ENCODE data around the gene DENR. TPM values are rescaled to one million over a fixed set of nuclear protein-coding genes. Genes with fewer than 3 reads are reported as not detected.
"Not testable (repeated sequence)": the region's sequence is repeated elsewhere in the genome, so short reads cannot be mapped to it uniquely, and the experiment has no call there.

DENR gene
- 60.6 and 69.7 TPM in 2 replicates for total RNA-seq (ENCODE audit: low replicate concordance)

GRCh38 chr12:122752464-122753318 is at the start of gene DENR:
Gene DENR (plus strand): TSS chr12:122752824. CDS start chr12:122753702, 878 bp downstream.
- peak; percentile 84 for TF ChIP-seq CTCF (IDR thresholded peaks at IDR 0.05; ENCODE audit: insufficient read depth, low read length)
- H3K4me3 ChIP-seq (ENCODE audit: low read depth, low read length): peak within 1 kb of the TSS; percentile 98
- peak; percentile 94 for DNase-seq (ENCODE audit: low read depth)

- not testable (repeated sequence) for H3K4me3 ChIP-seq (ENCODE audit: low read depth, low read length); DNase-seq (ENCODE audit: low read depth)
Measured at GRCh38 chr12:122702890-122703611, 49.6 kb upstream of the DENR start, which contains the start of gene HCAR2. Gene HCAR2 (minus strand): TSS chr12:122703357. CDS start chr12:122703283, 74 bp downstream.

- H3K4me3 ChIP-seq (ENCODE audit: low read depth, low read length); DNase-seq (ENCODE audit: low read depth): not testable (repeated sequence)
Measured at GRCh38 chr12:122703841-122704240, 48.8 kb upstream of the DENR start.

GRCh38 chr12:122709287-122709686 is 43.3 kb upstream of the DENR start:
- H3K4me3 ChIP-seq (ENCODE audit: low read depth, low read length); DNase-seq (ENCODE audit: low read depth): not testable (repeated sequence)

- DNase-seq (ENCODE audit: low read depth); H3K4me3 ChIP-seq (ENCODE audit: low read depth, low read length): not testable (repeated sequence)
Measured at GRCh38 chr12:122710341-122710740, 42.3 kb upstream of the DENR start.

GRCh38 chr12:122711266-122711665 is 41.4 kb upstream of the DENR start:
- H3K4me3 ChIP-seq (ENCODE audit: low read depth, low read length); DNase-seq (ENCODE audit: low read depth): not testable (repeated sequence)

- not testable (repeated sequence) for DNase-seq (ENCODE audit: low read depth); H3K4me3 ChIP-seq (ENCODE audit: low read depth, low read length)
Measured at GRCh38 chr12:122713491-122714188, 39.0 kb upstream of the DENR start.

- peak; percentile 11 for DNase-seq (ENCODE audit: low read depth)
- not testable (repeated sequence) for H3K4me3 ChIP-seq (ENCODE audit: low read depth, low read length)
Measured at GRCh38 chr12:122715211-122715610, 37.4 kb upstream of the DENR start.

GRCh38 chr12:122716658-122717057 is 36.0 kb upstream of the DENR start, which contains the start of gene HCAR3:
Gene HCAR3 (minus strand): TSS chr12:122716811. CDS start chr12:122716737, 74 bp downstream.
- DNase-seq (ENCODE audit: low read depth); H3K4me3 ChIP-seq (ENCODE audit: low read depth, low read length): not testable (repeated sequence)

- DNase-seq (ENCODE audit: low read depth): no peak
- H3K4me3 ChIP-seq (ENCODE audit: low read depth, low read length): no peak overlapping the region
- no peak for TF ChIP-seq CTCF (IDR thresholded peaks at IDR 0.05; ENCODE audit: insufficient read depth, low read length)
Measured at GRCh38 chr12:122721057-122721545, 31.5 kb upstream of the DENR start.

- DNase-seq (ENCODE audit: low read depth): no peak
- no peak for TF ChIP-seq CTCF (IDR thresholded peaks at IDR 0.05; ENCODE audit: insufficient read depth, low read length)
- no peak overlapping the region for H3K4me3 ChIP-seq (ENCODE audit: low read depth, low read length)
Measured at GRCh38 chr12:122722387-122722786, 30.2 kb upstream of the DENR start.

Measured in fibroblast of the aortic adventitia (primary cell).